K562 (cell line): ENCODE data around the gene CD74. TPM values are rescaled to one million over a fixed set of nuclear protein-coding genes. Genes with fewer than 3 reads are reported as not detected.
A peak's percentile ranks its signal among the peaks of the same experiment; 100 is the strongest.

ENCODE experiments used
- ATAC-seq: fragments of 200-7000 bp; cut with Tn5 transposase; 3 replicates; pipeline ENCODE4 v1.9.1; 2020; ENCODE audit warnings: moderate library complexity
- BruUV-seq: library from RNA; stranded (reverse); fragments of 400-500 nt; replicated peaks from 2 replicates; lab custom pipeline; 2021; lab: Mats Ljungman, UMichigan
- CTCF ChIA-PET: fragments of 300-600 bp; formaldehyde crosslinking; extraction: SDS; loops from one replicate; lab custom pipeline; 2021; ENCODE audit warnings: low intra/inter-chr PET ratio; lab: Yijun Ruan, JAX
- POLR2A ChIA-PET: fragments of 300-600, 350-650 bp; sonication (Branson Sonifier 250); formaldehyde crosslinking; extraction: SDS; loops from one replicate; lab custom pipeline; 2021; ENCODE audit warnings: antibody characterized with exemption, inconsistent platforms; lab: Yijun Ruan, JAX
- DNase-seq, 4 experiments: peaks; one replicate each; pipeline versions ENCODE4 v3.0.0 to v3.0.0-alpha.2; 2011 to 2018; ENCODE audit warnings: low spot score in 3 of 4, mixed read lengths in 3 of 4; ENCODE audit errors: extremely low read depth in 1 of 4
- FAIRE-seq: peaks from 2 replicates; lab custom pipeline; 2011; peaks lifted over from hg19 to GRCh38; lab: Jason Lieb, UNC
- H2AFZ ChIP-seq: 2 replicates; pipeline ENCODE4 v1.6.0; 2011; ENCODE audit warnings: low read depth, low read length, control low read depth, inconsistent platforms
- H3K27ac ChIP-seq: fragments of 200-600 bp; 3 replicates; pipeline ENCODE4 v1.8.0; 2011; ENCODE audit warnings: low read depth, mild to moderate bottlenecking, control low read depth, inconsistent platforms, low read length, moderate library complexity, mixed read lengths; ENCODE audit errors: extremely low read depth
- H3K27me3 ChIP-seq, 2 experiments: fragments of 300-600 bp in 1 of 2; 2 replicates in 1 of 2; 3 replicates in 1 of 2; pipeline versions ENCODE4 v1.6.0 to v1.8.0; 2011; ENCODE audit warnings: inconsistent platforms in 2 of 2, low read length in 2 of 2, mild to moderate bottlenecking in 1 of 2, mixed read lengths in 1 of 2, moderate library complexity in 1 of 2; ENCODE audit not compliant: control insufficient read depth in 2 of 2, insufficient read depth in 2 of 2
- H3K36me3 ChIP-seq: fragments of 300-600 bp; 3 replicates; pipeline ENCODE4 v1.8.0; 2011; ENCODE audit warnings: mild to moderate bottlenecking, low read length, inconsistent platforms; ENCODE audit not compliant: control insufficient read depth, insufficient read depth
- H3K4me1 ChIP-seq, 2 experiments: fragments of 200-600 bp in 1 of 2; replicated peaks in 1 of 2; 2 replicates in 1 of 2; 3 replicates in 1 of 2; pipeline versions ENCODE4 v1.5.1 to v1.8.0; 2011; ENCODE audit warnings: inconsistent platforms in 2 of 2, low read length in 2 of 2, mild to moderate bottlenecking in 1 of 2, mixed read lengths in 1 of 2, moderate library complexity in 1 of 2; ENCODE audit not compliant: control insufficient read depth in 2 of 2, insufficient read depth in 2 of 2
- H3K4me2 ChIP-seq: 2 replicates; pipeline ENCODE4 v1.6.1; 2011; ENCODE audit warnings: low read length, control low read depth, inconsistent platforms, mixed read lengths; ENCODE audit not compliant: insufficient read depth
- H3K4me3 ChIP-seq: fragments of 200-600 bp; sonication (generic), shearing (Covaris generic); 2 replicates; pipeline ENCODE4 v1.5.1; 2016; ENCODE audit warnings: control low read depth, inconsistent platforms
- H3K79me2 ChIP-seq: fragments of 200-600 bp; 3 replicates; pipeline ENCODE4 v1.8.0; 2011; ENCODE audit warnings: low read length, inconsistent platforms; ENCODE audit not compliant: control insufficient read depth, insufficient read depth
- H3K9ac ChIP-seq, 2 experiments: 2 replicates each; pipeline versions ENCODE4 v1.6.0 to v1.6.1; 2011; ENCODE audit warnings: low read depth in 2 of 2, low read length in 2 of 2, control low read depth in 1 of 2, inconsistent platforms in 1 of 2, mild to moderate bottlenecking in 1 of 2, mixed read lengths in 1 of 2; ENCODE audit not compliant: insufficient read depth in 1 of 2
- H3K9me1 ChIP-seq: one replicate; pipeline ENCODE4 v1.6.0; 2011; ENCODE audit warnings: inconsistent platforms, mild to moderate bottlenecking, low read length, moderate library complexity; ENCODE audit not compliant: control insufficient read depth, insufficient read depth
- H3K9me3 ChIP-seq: replicated peaks from 2 replicates; pipeline ENCODE4 v1.5.1; 2011; ENCODE audit warnings: low read depth, low read length, inconsistent platforms; ENCODE audit not compliant: control insufficient read depth, insufficient read depth
- H4K20me1 ChIP-seq: replicated peaks from 2 replicates; pipeline ENCODE4 v1.6.1; 2011; ENCODE audit warnings: low read length, inconsistent platforms, mixed read lengths; ENCODE audit not compliant: control insufficient read depth, insufficient read depth
- ARID3A ChIP-seq: IDR thresholded peaks from 2 replicates; pipeline ENCODE4 v1.6.1; 2012; ENCODE audit warnings: low read depth, low read length, improper control_type of control experiment, borderline replicate concordance
- PKNOX1 ChIP-seq: fragments of 450-650 bp; IDR thresholded peaks from 2 replicates; pipeline ENCODE4 v1.6.1; 2016
- PML ChIP-seq: IDR thresholded peaks from 2 replicates; pipeline ENCODE4 v1.6.1; 2012; ENCODE audit warnings: low read length, inconsistent platforms
- POLR2G ChIP-seq: fragments of 200-400 bp; formaldehyde crosslinking; IDR thresholded peaks from 2 replicates; pipeline ENCODE4 v1.6.1; 2017; ENCODE audit warnings: low read depth, mild to moderate bottlenecking, antibody characterized with exemption, low read length, moderate library complexity
- RBFOX2 ChIP-seq: fragments of 200-400 bp; formaldehyde crosslinking; IDR thresholded peaks from 2 replicates; pipeline ENCODE4 v1.6.1; 2017; ENCODE audit warnings: low read depth, mild to moderate bottlenecking, low read length, moderate library complexity
- ZNF311 ChIP-seq: fragments of 250-450 bp; sonication (Bioruptor Pico); IDR thresholded peaks from 2 replicates; pipeline ENCODE4 v1.4.0; 2020; ENCODE audit warnings: mild to moderate bottlenecking, moderate library complexity
- WGBS: fragments of 100-300 bp; shearing (Covaris generic); methylation state at CpG from one replicate; pipeline ENCODE4 v1.1.6; 2016; ENCODE audit warnings: low coverage, mixed read lengths; ENCODE audit not compliant: insufficient coverage; ENCODE audit errors: missing lambda C conversion rate; 5-methylcytosine and 5-hydroxymethylcytosine counted together
- in situ Hi-C: fragments of 300-500 bp; cut with MboI; formaldehyde crosslinking; loops from 4 replicates; pipeline ENCODE4 v1.15.0; 2018; ENCODE audit warnings: inconsistent platforms, mixed read lengths
- intact Hi-C: fragments of 100-400 bp; cut with micrococcal nuclease; formaldehyde crosslinking; loops from 2 replicates; pipeline ENCODE4 v1.14.2; 2022
- polyA plus RNA-seq, 8 experiments: library from polyadenylated mRNA; depleted of rRNA in 4 of 8; stranded (reverse) in 5 of 8; unstranded in 3 of 8; fragments of >200 nt; fragmentation: Nextera tagmentation in 2 of 8; fragmentation: Illumina TruSeq in 1 of 8; extraction: Ambion mirVana in 2 of 8; extraction: Trizol in 1 of 8; gene quantifications; 2 replicates each; pipeline versions ENCODE4 v1.2.1 to v1.2.3, GENCODE V29; 2011 to 2014; ENCODE audit warnings: inconsistent platforms in 1 of 8, missing spikeins in 1 of 8
- total RNA-seq, 7 experiments: library from RNA; depleted of rRNA in 6 of 7; stranded (reverse); fragments of >200 nt in 6 of 7; fragmentation: Illumina TruSeq in 2 of 7; extraction: Trizol in 2 of 7; gene quantifications; 2 replicates each; pipeline versions ENCODE4 v1.2.1 to v1.2.3, GENCODE V29; 2011 to 2021; ENCODE audit warnings: low replicate concordance in 1 of 7

The CD74 gene
- total and polyA plus RNA-seq, 9 of the 15 experiments (the other 6 are each of a cell fraction or from before 2014, with no cell fraction given) = 0.07 to 4.8 (median 0.32) TPM

GRCh38 chr5:150374651-150375050 is 38.1 kb downstream of the CD74 start:
- no TSS peak for BruUV-seq
- in situ Hi-C loops = no loop called here
- Histone ChIP-seq H3K4me1 (no peaks in the 10 kb centered on the region), H3K27me3 (no peaks in the 10 kb centered on the region), H3K9me1 (peaks cover 2% of the 10 kb centered on the region), H3K36me3 (peaks cover 100% of the 10 kb centered on the region)
- FAIRE-seq = no peak
- POLR2A ChIA-PET = interaction anchor here (1.0 to 1.2 kb wide), 3 partner anchors 8 to 12 kb away, joined by 3 read pairs; no protein-coding TSS in a partner anchor
- intact Hi-C loops = no loop called here
- no peak for TF ChIP-seq PKNOX1
- no peak for TF ChIP-seq ARID3A
- peak; percentile 36 for TF ChIP-seq POLR2G
- peak; percentile 48 for TF ChIP-seq RBFOX2
- no peak for TF ChIP-seq ZNF311 (CRISPR knock-in tag)
- TF ChIP-seq PML = no peak
- TF ChIP-seq, all 486 proteins: peak for 2
- Histone ChIP-seq H3K27ac (no peak overlapping the region), H3K4me2 (no peak overlapping the region), H3K4me3 (no peak overlapping the region), H4K20me1 (no peaks in the 10 kb centered on the region; the same call in 1 of the 2 replicates), H3K9ac (no peak overlapping the region), H3K9me3 (no peaks in the 10 kb centered on the region), H3K79me2 (no peaks in the 10 kb centered on the region), H2AFZ (no peak overlapping the region)
- DNase-seq = no peak
- ATAC-seq = no peak
- CTCF ChIA-PET = no interaction called here
- WGBS = 98% methylated on average over 7 of the region's 11 CpGs
